Cortex of kidney (tissue), 1 donor: ENCODE measurements around the gene SUGCT.

Source experiments
- DNase-seq: peaks from one replicate; lab custom pipeline; 2025; lab: John Stamatoyannopoulos, UW

The SUGCT gene

GRCh38 chr7:40471891-40472290, 337.1 kb downstream of the SUGCT start:
- DNase-seq, result no peak

- no peak for DNase-seq
Measured at GRCh38 chr7:40474790-40475680, 340.2 kb downstream of the SUGCT start.

DNA sequence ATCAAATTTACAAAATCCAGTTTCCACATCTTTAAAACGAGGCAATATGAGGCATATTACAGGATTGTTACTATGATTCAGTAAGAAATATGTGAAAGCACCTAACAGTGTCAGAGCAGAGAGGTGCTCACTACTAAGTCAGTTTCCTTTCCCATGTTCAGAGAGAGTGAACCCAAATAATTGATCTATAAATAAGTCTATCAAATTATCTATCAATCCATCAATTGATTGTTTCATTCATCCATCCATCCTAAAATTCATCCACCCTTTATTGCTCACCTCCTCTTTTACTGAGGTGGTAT, 340.8 kb downstream of the SUGCT start:
- no peak for DNase-seq

- no peak for DNase-seq
Measured at GRCh38 chr7:40477094-40477493, 342.3 kb downstream of the SUGCT start.

DNA sequence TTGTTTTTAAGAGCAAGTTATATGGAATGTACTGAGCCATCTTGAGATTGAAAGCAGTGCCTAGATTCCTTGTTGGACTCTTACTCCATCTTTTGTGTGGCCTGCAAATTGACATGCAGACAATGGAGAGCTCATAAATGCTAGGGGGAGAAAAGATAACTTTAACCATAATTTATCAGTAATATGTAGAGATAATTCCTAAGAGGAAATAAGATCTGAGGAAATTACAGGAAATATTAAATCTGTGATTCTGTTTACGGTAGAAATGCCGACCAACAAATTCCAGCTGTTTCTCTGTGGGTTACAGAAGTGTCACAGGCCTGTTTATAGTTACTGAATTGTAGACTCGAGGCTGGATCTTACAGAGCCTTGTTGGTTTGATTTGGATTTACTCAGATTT, 348.0 kb downstream of the SUGCT start:
- no peak for DNase-seq

GRCh38 chr7:40483630-40484029, 348.8 kb downstream of the SUGCT start:
- DNase-seq, result no peak

DNA sequence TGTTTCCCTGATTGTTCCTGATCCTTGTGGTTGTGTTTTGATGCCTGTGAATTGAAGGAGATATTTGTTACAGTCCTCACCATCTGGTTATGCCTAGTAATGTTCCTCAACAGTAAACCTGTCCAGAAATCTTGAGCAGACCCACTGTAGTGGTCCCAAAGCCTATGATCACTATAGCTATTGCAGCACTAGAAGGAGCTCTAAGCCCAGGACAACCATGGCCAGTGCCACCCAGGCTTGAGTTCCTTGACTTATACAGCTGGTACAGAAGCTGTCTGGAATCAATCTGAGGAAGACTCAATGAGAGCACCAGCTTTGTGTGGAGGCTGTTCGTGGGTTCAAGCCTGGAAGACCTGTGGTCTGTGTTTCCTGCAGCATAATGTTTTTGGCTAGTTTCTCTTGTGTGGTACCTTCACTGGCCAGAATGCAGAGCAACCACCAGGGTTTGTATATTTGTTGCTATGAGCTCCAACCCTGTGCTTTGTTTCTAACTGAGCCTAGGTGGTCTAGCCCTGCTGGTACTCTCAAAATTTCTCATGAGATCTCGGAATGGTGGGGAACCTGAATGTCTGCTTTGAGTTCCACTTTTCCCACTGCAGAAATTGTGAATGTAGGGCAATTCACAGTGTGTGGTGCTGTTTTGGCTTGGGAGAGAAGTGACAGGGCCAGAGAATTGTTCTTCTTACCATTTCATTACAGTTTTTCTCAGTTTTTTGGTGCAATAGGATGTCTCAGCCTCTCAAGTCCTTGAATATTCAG, 355.2 kb downstream of the SUGCT start:
- DNase-seq, result no peak

GRCh38 chr7:40490603-40490924, 355.8 kb downstream of the SUGCT start:
- DNase-seq, result no peak

- DNase-seq, result no peak
Measured at GRCh38 chr7:40492946-40493345, 358.1 kb downstream of the SUGCT start.

DNA sequence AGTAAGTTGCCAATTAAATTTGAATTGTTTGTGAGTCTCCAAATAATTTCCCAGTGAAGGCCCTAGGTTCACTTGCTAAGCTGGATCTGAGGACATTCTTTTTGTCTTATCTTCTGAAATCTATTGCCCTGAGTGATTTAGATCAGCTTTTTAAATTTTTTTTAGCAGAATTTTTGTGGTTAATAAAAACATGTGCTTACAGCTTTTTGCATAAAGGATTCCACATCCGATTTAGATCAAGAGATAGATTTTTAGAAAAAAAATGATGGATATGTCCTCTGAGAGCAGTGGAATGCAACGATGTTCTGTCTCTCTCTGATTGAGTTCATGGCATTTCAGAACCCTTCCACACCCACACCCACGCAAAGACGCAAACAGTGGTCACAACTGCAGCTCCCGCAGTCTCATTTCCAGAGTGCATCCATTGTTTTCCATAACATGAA, 358.8 kb downstream of the SUGCT start:
- DNase-seq, result no peak

DNA sequence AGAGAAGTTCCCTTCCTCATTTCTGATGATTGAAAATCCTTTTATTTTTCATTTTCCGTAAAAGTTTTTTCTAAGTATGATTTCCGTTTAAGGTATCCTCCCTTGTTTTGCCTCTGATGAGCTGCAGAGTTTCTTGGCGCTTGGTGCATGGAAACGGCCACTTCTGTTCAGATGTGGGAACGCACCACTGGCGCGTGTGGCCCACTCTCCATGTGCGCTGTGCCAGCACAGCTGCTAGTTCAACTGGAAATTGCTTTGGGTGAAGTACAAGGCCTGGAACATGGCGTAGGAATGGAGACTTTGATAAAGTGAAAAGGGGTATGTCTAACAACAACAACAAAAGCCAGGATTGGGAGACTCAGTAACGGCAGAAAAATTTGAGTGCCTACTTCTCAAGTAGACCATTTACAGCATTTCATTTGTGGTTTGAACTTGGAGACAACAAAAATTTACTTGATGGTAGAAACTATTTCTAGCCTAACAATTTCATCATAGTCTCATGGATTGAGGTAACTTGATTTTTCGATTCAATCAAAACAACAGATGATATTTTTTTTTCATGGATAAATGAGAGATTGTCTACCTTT, 364.2 kb downstream of the SUGCT start:
- DNase-seq, result no peak

DNA sequence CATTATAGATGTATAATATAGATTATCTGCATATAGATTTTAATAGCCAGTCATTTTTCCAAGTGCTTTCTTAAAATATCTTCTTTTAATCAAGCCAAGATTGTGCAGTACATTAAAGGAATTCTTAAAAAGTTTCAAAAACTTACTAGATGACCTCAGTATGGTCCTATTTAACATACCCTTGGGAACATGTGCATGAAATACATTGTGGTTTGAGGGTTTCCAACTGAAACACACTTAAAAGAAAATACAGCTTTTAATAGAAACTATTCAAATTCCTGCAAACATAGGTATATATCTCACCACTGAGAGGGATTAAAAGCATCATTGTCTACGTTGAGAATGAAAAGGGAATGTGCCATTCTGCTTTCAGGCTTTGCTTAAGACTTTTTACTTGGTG, 364.9 kb downstream of the SUGCT start:
- no peak for DNase-seq

GRCh38 chr7:40500219-40500618, 365.4 kb downstream of the SUGCT start:
- DNase-seq, result no peak

- DNase-seq, result no peak
Measured at GRCh38 chr7:40502359-40502758, 367.6 kb downstream of the SUGCT start.

GRCh38 chr7:40506158-40506557, 371.4 kb downstream of the SUGCT start:
- no peak for DNase-seq

- no peak for DNase-seq
Measured at GRCh38 chr7:40507166-40507565, 372.4 kb downstream of the SUGCT start.

DNA sequence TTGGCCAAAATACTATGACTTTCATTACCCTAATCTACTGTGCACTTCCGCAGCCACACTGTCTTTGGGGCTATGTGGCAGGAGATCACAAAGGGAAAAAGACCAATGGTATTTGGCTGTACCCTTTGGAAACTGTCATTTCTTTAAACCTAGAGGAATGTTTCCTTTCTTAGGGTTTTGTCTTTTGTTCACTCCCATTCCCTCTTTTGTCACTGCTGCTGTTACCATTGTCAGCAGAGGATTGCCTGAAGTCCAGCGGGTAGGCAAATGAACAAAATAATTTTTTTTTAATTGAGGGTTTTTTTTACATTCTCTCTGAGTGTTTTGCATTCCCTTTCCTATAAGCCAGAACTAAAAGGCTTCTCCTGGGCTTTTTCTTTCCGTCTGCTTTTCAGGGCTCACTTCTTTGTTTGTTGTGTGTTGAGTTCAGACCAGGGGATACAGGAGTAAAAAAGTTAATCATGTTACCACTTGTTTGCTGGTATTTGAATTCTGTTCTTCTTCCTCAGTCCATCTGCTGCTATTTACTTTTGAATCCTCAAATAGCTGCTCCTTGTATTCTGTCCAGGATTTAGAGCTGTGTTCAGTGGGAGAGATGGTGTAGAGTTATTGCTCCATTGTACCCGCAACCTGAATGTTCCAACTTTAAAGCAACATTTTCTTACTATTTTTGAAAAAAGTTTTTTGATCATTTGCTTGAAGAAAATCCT, 374.6 kb downstream of the SUGCT start:
- DNase-seq, result no peak

- no peak for DNase-seq
Measured at GRCh38 chr7:40516376-40516775, 381.6 kb downstream of the SUGCT start.

DNA sequence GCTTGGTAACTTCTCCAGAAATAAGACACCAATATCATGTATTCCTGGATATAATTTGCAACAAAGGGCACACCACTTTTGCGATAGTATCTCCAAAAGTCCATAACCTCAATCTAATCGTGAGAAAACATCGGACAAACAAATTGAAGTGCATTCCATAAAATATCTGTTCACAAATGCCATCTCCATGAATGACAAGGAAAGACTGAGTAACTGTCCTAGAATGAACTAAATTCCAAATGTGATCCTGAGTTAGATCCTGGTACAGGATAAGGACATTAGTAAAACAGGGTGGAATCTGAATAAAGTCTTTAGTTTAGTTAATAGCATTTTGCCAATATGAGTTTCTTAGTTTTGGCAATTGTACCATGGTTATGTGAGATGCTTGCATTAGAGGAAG, 384.2 kb downstream of the SUGCT start:
- no peak for DNase-seq

- DNase-seq, result no peak
Measured at GRCh38 chr7:40520986-40521738, 386.4 kb downstream of the SUGCT start.

DNA sequence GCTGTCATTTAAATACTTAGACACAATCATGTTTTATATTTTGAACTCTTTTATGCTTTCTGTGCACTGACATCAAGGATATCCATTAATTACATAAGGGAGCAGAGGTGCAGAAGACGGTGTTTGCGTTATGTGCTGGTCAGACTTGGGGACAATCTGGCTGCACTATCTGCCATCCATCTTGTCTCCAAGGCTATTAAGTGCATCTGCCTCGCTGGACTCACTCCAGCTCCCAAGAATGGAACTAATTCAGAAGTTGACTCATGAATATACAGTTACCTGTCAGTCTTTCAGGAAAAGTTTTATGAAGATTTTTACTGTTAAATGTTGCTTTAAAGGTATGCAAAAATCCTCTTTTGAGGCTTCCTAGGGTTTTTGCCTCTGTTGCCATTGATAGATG, 391.0 kb downstream of the SUGCT start:
- no peak for DNase-seq
